AG09309 (cell line): Measurements from ENCODE around the gene TMPRSS9.

ENCODE experiments used
- DNase-seq: peaks from one replicate; pipeline ENCODE4 v3.0.0-alpha.2; 2010; ENCODE audit warnings: low read depth
- H3K4me3 ChIP-seq: 2 replicates; pipeline ENCODE4 v1.5.1; 2011; ENCODE audit warnings: mild to moderate bottlenecking, low read depth, low read length, moderate library complexity; ENCODE audit not compliant: control insufficient read depth
- CTCF ChIP-seq: IDR thresholded peaks from 2 replicates; pipeline ENCODE4 v1.5.1; 2011; ENCODE audit warnings: mild to moderate bottlenecking, low read depth, low read length, inconsistent platforms; ENCODE audit not compliant: insufficient read depth, control insufficient read depth; ENCODE audit errors: missing control alignments

TMPRSS9 gene

GRCh38 chr19:2336528-2337328 lies 23.3 kb upstream of the TMPRSS9 start:
- H3K4me3 ChIP-seq, result no peak overlapping the region
- no peak for TF ChIP-seq CTCF
- no peak for DNase-seq

GRCh38 chr19:2337329-2337707 lies 22.7 kb upstream of the TMPRSS9 start:
- H3K4me3 ChIP-seq, result no peak overlapping the region
- TF ChIP-seq CTCF, result no peak
- DNase-seq, result no peak

- no peak overlapping the region for H3K4me3 ChIP-seq
- no peak for TF ChIP-seq CTCF
- DNase-seq, result no peak
Measured at GRCh38 chr19:2338055-2338615, 21.9 kb upstream of the TMPRSS9 start.

- no peak for TF ChIP-seq CTCF
- H3K4me3 ChIP-seq, result no peak overlapping the region
- no peak for DNase-seq
Measured at GRCh38 chr19:2338751-2339643, 21.1 kb upstream of the TMPRSS9 start.

- no peak overlapping the region for H3K4me3 ChIP-seq
- TF ChIP-seq CTCF, result no peak
- DNase-seq, result no peak
Measured at GRCh38 chr19:2339644-2340310, 20.3 kb upstream of the TMPRSS9 start.
